ENCODE measurements around the gene CNTROB. TPM values are rescaled to one million over a fixed set of nuclear protein-coding genes. Genes with fewer than 3 reads are reported as not detected.

Gene CNTROB
- total and polyA plus RNA-seq, 5 experiments from 2014 or later: 7.6 to 43.0 (median 18.5) TPM

- Mint-ChIP-seq H3K9me3 (no peaks in the 10 kb centered on the region), H3K36me3 (peaks cover 0 to 41% (median 12%) of the 10 kb centered on the region in 3 donors), H3K4me1 (peaks cover 31 to 42% (median 33%) of the 10 kb centered on the region in 4 donors), H3K27me3 (no peaks in the 10 kb centered on the region), H3K4me3 (peak overlapping the region in 5 of 10 donors; percentile 28 to 67 (median 39)), H3K27ac (peak overlapping the region; percentile 11 to 94 (median 76))
- DNase-seq: peak in 9 of 10 donors; percentile 23 to 77 (median 62)
- ATAC-seq: peak; percentile 15 to 47
- POLR2A ChIA-PET: interaction anchor here (0.6 to 5.5 kb wide), 11 partner anchors 9 to 298 kb away, joined by 3 to 50 read pairs (median 5); partner anchors contain the start of genes CNTROB, NAA38 and TRAPPC1
These were observed 19.0 kb upstream of the CNTROB start for GRCh38 chr17:7912927-7913524.

GRCh38 chr17:7915179-7915610 is 16.8 kb upstream of the CNTROB start:
- DNase-seq (no peak), ATAC-seq (peak in 1 of 2 donors; percentile 50)
- H3K27ac Mint-ChIP-seq: peak overlapping the region; percentile 72 to 96 (median 94)
- POLR2A ChIA-PET: interaction anchor here (0.8 to 6.3 kb wide), 18 partner anchors 8 to 374 kb away, joined by 3 to 110 read pairs (median 6); partner anchors contain the start of genes CNTROB, CYB5D1, KCNAB3 and NAA38
- H3K9me3 Mint-ChIP-seq: no peaks in the 10 kb centered on the region
- peaks cover 27 to 42% (median 32%) of the 10 kb centered on the region in 4 donors for H3K4me1 Mint-ChIP-seq
- H3K4me3 Mint-ChIP-seq: peak overlapping the region; percentile 86 to 93 (median 89)
- peaks cover 0 to 21% (median 4%) of the 10 kb centered on the region in 3 donors for H3K36me3 Mint-ChIP-seq
- H3K27me3 Mint-ChIP-seq: no peaks in the 10 kb centered on the region

- ATAC-seq (peak; percentile 79 to 83), DNase-seq (peak; percentile 61 to 91 (median 80))
- Mint-ChIP-seq H3K27me3 (no peaks in the 10 kb centered on the region), H3K36me3 (peaks cover 0 to 15% (median 0%) of the 10 kb centered on the region in 3 donors), H3K9me3 (no peaks in the 10 kb centered on the region), H3K27ac (peak within 1 kb of the TSS; percentile 86 to 96 (median 94)), H3K4me3 (peak within 1 kb of the TSS; percentile 86 to 93 (median 90)), H3K4me1 (peaks cover 26 to 42% (median 32%) of the 10 kb centered on the region in 4 donors)
- POLR2A ChIA-PET: interaction anchor here (0.6 to 6.3 kb wide), 26 partner anchors 9 to 373 kb away, joined by 3 to 110 read pairs (median 4); partner anchors contain the start of genes CNTROB, CYB5D1, KCNAB3 and NAA38
These were observed 16.2 kb upstream of the CNTROB start, which contains the start of gene RNF227 for GRCh38 chr17:7915611-7916384. TSS of gene RNF227 (minus strand) at chr17:7916289. CDS start at chr17:7916195, 94 bp downstream.

- H3K27ac Mint-ChIP-seq: peak overlapping the region; percentile 79 to 96 (median 90)
- ATAC-seq (no peak), DNase-seq (no peak)
- H3K36me3 Mint-ChIP-seq: peaks cover 0 to 9% (median 0%) of the 10 kb centered on the region in 3 donors
- no peaks in the 10 kb centered on the region for H3K27me3 Mint-ChIP-seq
- H3K4me3 Mint-ChIP-seq: peak overlapping the region; percentile 82 to 93 (median 88)
- POLR2A ChIA-PET: interaction anchor here (0.6 to 6.3 kb wide), 23 partner anchors 8 to 239 kb away, joined by 3 to 110 read pairs (median 5); partner anchors contain the start of genes CNTROB, CYB5D1, KCNAB3 and NAA38
- peaks cover 26 to 43% (median 32%) of the 10 kb centered on the region in 4 donors for H3K4me1 Mint-ChIP-seq
- no peaks in the 10 kb centered on the region for H3K9me3 Mint-ChIP-seq
These were observed 15.7 kb upstream of the CNTROB start for GRCh38 chr17:7916385-7916682.

DNA sequence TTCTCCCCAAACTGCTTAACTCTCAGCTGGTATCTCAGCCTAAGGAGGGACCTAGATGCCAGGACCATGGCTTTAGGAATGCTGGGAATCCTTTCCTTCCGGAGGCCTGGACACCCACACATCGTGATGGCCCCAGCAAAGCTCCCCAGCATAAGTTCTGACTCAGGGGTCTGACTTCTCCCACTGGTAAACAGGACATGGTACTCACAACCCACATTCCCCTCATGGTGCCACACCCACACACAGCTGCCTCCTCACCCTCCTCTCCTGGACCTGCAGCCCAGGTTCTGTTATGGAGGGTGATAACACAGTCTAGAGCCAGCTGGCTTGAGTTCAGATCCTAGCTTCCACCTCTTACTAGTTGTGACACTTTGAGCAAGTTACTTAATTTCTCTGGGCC is 15.2 kb upstream of the CNTROB start:
- POLR2A ChIA-PET: interaction anchor here (0.6 to 6.3 kb wide), 13 partner anchors 14 to 231 kb away, joined by 3 to 110 read pairs (median 6); partner anchors contain the start of genes CNTROB, CYB5D1, KCNAB3 and NAA38
- no peak for ATAC-seq
- Mint-ChIP-seq H3K27me3 (no peaks in the 10 kb centered on the region), H3K4me3 (peak overlapping the region; percentile 82 to 93 (median 88)), H3K27ac (peak overlapping the region; percentile 79 to 96 (median 90)), H3K9me3 (no peaks in the 10 kb centered on the region), H3K4me1 (peaks cover 25 to 44% (median 34%) of the 10 kb centered on the region in 4 donors), H3K36me3 (peaks cover 0 to 5% (median 0%) of the 10 kb centered on the region in 3 donors)
- no peak for DNase-seq

DNA sequence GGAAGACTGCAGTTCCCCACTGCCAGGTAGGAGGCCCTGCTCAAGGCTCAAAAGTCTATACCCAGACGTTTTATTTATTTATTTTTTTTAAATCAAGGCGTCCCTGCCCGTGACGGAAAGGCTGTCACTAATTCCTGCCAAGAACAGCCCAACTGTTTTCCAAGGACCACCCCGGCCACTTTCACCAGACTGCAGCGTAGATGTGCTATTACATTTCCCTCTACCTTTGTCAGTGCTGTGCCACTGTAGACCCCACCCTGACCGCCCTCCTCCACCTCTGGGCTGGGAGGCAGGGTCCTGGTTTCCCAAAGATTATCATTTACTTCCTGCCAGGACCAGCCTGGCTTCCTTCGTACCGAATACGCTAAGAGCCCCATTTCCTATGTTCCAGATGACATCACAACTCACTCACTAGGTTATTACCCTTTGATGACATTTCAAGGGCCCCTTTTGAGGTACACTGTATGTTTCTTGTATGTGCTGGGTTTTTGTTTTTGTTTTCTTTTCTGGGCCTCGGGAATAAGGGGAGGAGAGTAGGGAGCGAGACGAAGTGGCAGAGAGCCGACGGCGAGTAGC is 9.6 kb upstream of the CNTROB start:
- DNase-seq: no peak
- H3K4me1 Mint-ChIP-seq: peaks cover 7 to 25% (median 21%) of the 10 kb centered on the region in 4 donors
- peak overlapping the region; percentile 79 to 88 (median 86) for H3K4me3 Mint-ChIP-seq
- no peaks in the 10 kb centered on the region for H3K27me3 Mint-ChIP-seq
- no peaks in the 10 kb centered on the region for H3K9me3 Mint-ChIP-seq
- H3K27ac Mint-ChIP-seq: peak overlapping the region; percentile 93 to 99 (median 96)
- POLR2A ChIA-PET: interaction anchor here (0.7 to 3.2 kb wide), 11 partner anchors 9 to 236 kb away, joined by 3 to 32 read pairs (median 4); partner anchors contain the start of genes CNTROB, TP53 and TRAPPC1
- peak; percentile 67 to 84 for ATAC-seq
- H3K36me3 Mint-ChIP-seq: no peaks in the 10 kb centered on the region

DNA sequence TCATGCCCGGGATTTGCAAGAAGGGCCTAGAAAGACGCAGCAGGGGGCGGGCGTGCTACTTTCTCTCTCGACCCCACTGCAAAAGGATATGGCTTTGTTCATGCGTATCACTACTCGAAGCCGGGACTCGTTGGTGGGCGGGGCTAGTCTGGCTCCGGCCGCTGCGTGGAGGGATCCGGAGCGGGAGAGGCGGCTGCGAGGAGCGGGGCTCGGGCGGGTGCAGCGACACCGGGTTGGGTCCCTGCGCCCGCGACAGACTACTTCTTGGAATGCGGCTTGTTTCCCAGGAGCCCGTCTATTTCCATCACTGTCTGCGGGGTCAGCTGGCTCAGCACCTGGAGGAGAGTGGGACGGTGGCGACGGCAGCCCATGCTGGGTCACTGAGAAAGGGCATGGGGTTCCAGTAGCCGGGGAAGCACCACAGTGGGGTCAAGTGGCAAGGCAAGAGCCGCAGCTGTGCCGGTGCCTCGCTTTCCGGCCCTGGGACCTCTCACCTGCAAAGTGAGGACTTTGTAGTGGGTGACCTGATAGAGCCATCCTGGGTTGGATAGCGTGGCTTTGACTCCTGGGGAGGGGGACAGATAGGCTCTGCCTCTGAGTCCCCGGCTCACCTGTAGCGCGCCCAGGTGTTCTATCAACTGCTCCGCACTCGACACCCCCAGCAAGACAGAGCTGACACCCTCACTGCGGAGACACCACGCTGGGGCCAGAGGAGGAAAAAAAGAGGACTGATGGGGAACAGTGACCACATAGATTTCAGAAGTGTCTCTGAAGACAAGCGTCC is 9.0 kb upstream of the CNTROB start:
- peak overlapping the region; percentile 93 to 99 (median 96) for H3K27ac Mint-ChIP-seq
- POLR2A ChIA-PET: interaction anchor here (0.7 to 3.2 kb wide), 12 partner anchors 9 to 236 kb away, joined by 3 to 32 read pairs (median 4); partner anchors contain the start of genes CNTROB, TP53 and TRAPPC1
- no peaks in the 10 kb centered on the region for H3K27me3 Mint-ChIP-seq
- H3K9me3 Mint-ChIP-seq: no peaks in the 10 kb centered on the region
- H3K4me3 Mint-ChIP-seq: peak overlapping the region; percentile 79 to 88 (median 86)
- ATAC-seq: peak; percentile 93 to 94
- DNase-seq: peak; percentile 80 to 92 (median 84)
- H3K36me3 Mint-ChIP-seq: peaks cover 0 to 3% (median 0%) of the 10 kb centered on the region in 3 donors
- H3K4me1 Mint-ChIP-seq: peaks cover 9 to 27% (median 23%) of the 10 kb centered on the region in 4 donors

DNA sequence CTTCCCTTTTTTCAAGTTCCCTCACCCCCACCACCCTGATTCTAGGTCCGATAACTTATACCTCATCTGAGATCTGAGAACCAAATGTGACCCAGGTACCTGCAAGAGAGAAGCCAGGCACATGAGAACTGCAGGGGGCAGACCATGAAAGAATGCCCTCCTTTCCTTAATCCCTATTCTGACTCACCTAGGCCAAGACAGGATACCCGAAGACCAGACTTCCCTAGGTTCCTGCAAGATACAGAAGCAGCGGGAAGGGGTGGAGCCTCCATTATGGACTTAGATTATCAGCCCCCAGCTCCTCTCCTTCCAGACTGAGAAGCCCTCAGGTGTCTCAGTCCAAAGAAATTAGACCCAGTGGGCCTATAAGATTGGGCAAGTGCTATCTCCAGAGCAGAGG is 4.4 kb upstream of the CNTROB start:
- Mint-ChIP-seq H3K9me3 (no peaks in the 10 kb centered on the region), H3K27me3 (no peaks in the 10 kb centered on the region), H3K27ac (peak overlapping the region in 2 of 10 donors; percentile 2 to 17), H3K36me3 (peaks cover 0 to 10% (median 0%) of the 10 kb centered on the region in 3 donors), H3K4me3 (peak overlapping the region in 1 of 10 donors; percentile 2), H3K4me1 (peaks cover 15 to 43% (median 38%) of the 10 kb centered on the region in 4 donors)
- ATAC-seq: no peak
- no peak for DNase-seq
- POLR2A ChIA-PET: interaction anchor here (2.2 to 6.2 kb wide), 2 partner anchors 10 to 12 kb away, joined by 6 to 110 read pairs; partner anchors contain the start of gene RNF227

GRCh38 chr17:7929158-7930023 is 2.6 kb upstream of the CNTROB start, which contains the start of gene KCNAB3:
TSS of gene KCNAB3 (minus strand) at chr17:7929856. CDS start at chr17:7929435, 421 bp downstream.
- DNase-seq (peak in 5 of 10 donors; percentile 24 to 52 (median 32)), ATAC-seq (no peak)
- Mint-ChIP-seq H3K27ac (peak within 1 kb of the TSS; percentile 60 to 99 (median 90)), H3K27me3 (no peaks in the 10 kb centered on the region), H3K36me3 (peaks cover 0 to 10% (median 0%) of the 10 kb centered on the region in 3 donors), H3K4me3 (peak within 1 kb of the TSS; percentile 87 to 100 (median 98)), H3K4me1 (peaks cover 25 to 50% (median 43%) of the 10 kb centered on the region in 4 donors), H3K9me3 (no peaks in the 10 kb centered on the region)
- POLR2A ChIA-PET: interaction anchor here (1.2 to 6.2 kb wide), 2 partner anchors 12 to 243 kb away, joined by 5 to 110 read pairs; partner anchors contain the start of gene RNF227
